GM21447 (cell line): ENCODE results near the gene BIN2.

Experiments
- ATAC-seq: cut with Tn5 transposase; IDR thresholded peaks from one replicate; pipeline ENCODE4 v1.9.1; 2021; ENCODE audit not compliant: unreplicated experiment

Gene BIN2

GRCh38 chr12:51323966-51324895 is at the start of gene BIN2:
Gene BIN2 (minus strand): TSS chr12:51324174. CDS start chr12:51324102, 72 bp downstream.
- ATAC-seq: peak; percentile 38

DNA sequence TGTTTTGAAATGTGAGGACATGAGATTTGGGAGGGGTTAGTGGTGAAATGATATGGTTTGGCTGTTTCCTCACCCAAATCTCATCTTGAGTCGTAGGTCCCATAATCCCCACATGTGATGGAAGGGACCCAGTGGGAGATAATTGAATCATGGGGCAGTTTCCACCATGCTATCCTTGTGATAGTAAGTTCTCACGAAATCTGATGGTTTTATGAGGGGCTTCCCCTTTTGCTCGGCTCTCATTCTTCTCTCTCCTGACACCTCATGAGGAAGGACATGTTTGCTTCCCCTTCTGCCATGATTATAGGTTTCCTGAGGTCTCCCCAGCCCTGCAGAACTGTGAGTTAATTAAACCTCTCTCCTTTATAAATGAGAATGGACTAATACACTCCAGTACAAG is 49.2 kb upstream of the BIN2 start:
- no peak for ATAC-seq

DNA sequence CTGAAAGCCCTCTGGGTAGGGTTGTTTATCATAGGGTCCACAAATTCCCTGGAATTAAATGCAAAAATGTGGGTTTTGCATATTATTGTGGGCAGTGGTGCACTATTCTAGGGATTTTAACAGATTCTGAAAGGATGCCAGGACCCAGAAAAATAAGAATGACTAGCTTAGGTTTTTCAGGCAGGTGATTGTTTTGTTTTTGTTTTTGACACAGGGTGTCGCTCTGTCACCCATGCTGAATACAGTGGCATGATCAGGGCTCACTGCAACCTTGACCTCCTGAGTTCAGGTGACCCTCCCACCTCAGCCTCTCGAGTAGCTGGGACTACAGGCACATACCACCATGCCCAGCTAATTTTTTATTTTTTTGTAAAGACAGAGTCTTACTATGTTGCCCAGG is 48.0 kb upstream of the BIN2 start:
- ATAC-seq: no peak

DNA sequence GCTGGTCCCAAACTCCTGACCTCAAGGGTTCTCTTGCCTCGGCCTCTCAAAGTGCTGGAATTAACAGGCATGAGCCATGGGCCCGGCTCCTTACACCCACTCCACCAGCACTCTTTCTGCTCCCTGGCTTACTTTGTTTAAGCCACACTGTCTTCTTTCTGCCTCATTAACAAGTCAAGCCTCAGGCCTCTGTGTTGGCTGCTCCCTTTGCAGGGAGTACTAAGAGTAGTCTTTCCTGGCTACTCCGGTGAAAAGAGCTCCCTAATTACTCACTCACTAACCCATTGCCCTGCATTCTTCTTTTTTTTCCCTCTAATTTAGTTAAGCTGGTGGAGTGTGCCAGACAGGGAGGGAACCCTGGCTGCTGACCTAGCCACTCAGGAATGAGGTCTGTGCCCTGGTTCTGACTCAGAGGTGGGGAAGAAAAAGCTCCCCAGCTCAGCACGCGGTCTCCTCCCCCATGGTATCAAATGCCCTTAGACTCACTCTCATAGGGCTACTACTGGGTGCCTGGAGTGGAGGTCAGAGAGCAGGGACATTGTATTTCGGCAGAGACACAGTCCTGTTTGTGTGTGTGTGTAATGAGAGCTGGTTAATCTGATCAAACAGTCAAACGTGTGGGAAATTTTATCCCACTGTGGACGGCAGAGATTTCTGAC is 47.5 kb upstream of the BIN2 start:
- ATAC-seq: no peak

DNA sequence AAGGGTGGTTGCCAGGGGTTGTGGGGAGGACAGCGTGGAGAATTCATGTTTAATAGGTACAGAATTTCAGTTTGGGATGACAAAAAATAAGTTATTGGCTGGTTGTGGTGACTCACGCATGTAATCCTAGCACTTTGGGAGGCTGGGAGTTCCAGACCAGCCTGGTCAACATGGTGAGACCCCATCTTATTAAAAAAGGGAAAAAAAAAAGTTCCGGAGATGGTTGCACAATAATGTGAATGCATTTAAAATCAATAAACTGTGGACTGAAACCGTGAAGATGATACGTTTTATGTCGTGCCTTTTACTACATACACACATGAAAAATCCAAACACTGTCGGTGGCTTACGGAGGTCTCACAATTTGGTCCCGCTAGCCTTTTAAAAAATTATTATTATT is 46.7 kb upstream of the BIN2 start:
- ATAC-seq: no peak

DNA sequence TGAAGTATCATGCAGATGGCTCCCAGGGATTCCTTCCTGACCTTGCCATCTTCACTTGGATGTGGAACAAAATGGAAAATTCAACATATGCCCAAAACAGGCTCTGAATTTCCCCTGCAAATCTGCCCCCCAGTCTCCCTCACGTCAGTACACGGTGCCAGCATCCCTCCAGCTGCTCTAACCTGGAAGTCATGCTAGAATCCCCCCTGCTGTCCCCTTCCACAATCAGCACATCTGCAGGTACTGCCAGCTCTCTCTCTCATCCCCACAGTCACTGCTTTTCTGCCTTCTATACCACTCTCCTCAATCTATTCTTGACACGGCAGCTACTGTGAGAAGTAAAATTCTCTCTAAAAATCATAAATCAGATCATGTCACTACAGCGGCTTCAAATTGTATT is 45.6 kb upstream of the BIN2 start:
- ATAC-seq: no peak

DNA sequence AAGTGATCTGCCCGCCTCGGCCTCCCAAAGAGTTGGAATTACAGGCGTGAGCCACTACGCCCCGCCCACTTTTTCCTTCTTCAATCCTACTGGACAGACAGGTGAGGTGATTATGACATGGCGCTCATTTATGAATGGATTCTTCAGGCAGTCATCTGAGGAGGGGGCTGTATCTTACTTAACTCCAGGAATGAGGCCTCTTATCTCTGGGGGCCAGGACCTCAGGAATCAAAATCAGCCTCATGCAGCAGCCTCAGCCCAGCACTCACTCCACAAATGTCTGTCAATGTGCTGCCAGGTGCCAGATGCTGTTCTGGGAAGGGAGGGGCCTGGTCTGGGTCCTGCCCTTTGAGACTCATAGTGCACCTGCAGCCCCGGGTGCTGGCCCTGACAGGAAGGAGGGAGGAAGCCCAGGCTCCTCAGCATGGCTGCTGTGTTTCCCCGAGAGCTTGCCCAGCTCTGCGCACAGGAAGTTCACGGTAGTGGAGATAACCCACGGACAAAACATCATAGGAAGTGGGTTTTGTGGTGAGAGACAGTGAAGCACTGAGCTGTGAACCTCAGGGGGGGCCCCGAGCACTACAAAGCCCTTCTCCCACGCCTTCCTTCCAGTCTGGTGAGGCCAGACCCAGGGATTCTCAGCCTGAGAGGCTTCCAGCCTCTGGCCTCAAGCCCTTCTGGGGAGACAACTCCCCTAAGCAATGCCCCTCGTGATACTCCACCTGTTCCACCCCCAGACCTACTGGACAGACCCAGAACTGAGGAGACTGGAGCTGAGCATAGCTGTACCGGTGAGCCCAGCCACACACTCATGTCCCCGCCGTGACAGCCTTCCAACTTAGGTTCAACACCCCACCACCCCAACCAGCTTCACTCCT is 44.9 kb upstream of the BIN2 start:
- peak; percentile 97 for ATAC-seq

DNA sequence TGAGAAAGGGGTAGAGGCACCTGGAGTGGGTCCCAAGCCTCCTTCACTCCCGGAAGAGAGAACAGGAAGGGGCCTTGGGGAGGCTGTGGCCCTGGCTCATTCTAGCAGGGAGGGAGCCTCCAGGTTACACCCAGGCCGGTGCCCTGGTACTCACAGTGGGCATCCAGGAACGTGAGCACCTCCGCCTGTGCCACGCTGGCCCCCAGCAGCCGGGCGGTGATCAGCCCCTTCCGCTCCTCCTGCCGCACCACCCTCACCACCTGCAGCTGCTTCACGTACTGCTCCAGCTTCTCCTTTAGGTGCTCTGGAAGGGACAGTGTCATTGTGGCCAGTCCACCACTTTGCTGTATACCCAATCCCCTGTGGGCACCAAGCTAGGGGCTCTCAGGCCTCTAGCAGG is 41.3 kb upstream of the BIN2 start:
- ATAC-seq: no peak

GRCh38 chr12:51364001-51364400 is 40.0 kb upstream of the BIN2 start:
- ATAC-seq: no peak

DNA sequence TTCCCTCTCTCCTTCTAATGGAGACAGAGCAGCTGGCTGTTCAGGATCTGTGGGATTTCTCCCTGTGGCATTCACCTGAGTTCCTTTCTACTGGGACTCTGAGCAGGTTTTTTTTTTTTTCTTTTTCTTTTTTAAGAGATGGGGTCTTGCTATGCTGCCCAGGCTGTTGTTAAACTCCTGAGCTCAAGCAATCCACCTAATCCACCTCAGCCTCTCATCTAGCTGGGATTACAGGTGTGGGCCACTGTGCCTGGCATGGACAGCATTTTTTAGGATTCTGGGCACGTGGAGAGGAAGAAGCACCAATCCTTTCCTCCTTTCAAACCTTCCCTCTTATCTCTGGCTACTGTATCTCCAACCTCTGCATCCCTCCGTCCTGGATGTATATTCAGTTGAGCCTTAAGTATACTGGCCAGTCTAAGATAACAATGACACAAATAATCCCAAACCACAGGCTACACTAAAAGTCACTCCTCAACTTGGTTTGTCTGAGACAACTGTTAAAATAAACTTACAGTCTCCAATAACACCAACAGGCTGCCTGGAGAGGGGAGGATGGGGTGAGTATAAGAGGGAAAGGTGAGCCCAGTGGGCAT is 38.9 kb upstream of the BIN2 start:
- no peak for ATAC-seq

DNA sequence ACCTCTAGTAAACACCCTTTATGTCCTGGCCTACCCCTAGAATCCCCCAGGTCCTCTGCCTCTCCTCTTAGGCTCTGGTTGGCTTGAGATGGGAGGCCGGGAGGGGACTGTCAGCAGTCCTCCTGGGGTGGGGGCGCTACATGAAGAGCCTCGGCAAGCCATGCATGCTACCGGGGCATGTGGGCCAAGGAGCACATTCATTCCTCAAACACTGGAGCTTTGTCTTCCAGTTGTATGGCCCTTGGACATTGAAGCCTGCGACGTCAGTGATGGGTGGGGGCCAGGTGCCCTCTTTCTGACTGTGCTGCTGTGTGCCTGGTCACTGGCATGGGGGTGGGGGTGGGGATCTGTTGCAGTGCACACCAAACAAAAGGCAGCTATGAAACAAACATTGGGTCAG is 38.3 kb upstream of the BIN2 start:
- no peak for ATAC-seq

- no peak for ATAC-seq
Measured at GRCh38 chr12:51361161-51362016, 37.4 kb upstream of the BIN2 start.

GRCh38 chr12:51360315-51360714 is 36.3 kb upstream of the BIN2 start:
- no peak for ATAC-seq

- no peak for ATAC-seq
Measured at GRCh38 chr12:51359851-51360250, 35.9 kb upstream of the BIN2 start.

- no peak for ATAC-seq
Measured at GRCh38 chr12:51358496-51358895, 34.5 kb upstream of the BIN2 start.

GRCh38 chr12:51357374-51358047 is 33.5 kb upstream of the BIN2 start:
- ATAC-seq: peak; percentile 55

DNA sequence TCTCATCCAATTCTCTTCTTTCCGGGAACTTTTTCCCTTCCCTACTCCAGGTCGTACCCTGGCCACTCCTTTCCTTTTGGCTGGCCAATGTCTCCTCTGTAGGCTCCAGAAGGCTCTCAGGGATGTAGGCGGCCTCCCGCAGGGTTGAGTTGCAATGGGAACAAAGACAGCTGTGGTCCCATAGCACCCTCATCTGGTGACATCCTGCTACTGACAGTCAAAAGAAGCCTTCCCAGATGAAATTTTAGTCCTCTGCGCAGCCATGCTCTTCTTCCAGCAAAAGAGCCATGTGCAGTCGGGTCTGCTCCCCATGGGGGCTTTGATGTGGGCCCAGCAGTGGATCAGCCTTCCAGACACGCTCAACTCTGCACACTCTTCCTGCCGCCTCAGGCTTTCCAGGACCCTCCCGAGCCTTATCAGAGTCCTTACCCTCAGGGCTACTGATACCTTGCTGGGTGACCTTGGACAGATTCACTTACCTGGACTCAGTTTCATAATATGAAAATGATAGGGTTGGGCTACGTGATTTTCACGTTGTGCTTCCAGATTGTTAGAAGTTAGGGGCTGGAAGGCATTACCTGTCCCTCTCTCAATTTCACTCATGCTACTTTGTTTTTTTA is 28.0 kb upstream of the BIN2 start:
- ATAC-seq: no peak

DNA sequence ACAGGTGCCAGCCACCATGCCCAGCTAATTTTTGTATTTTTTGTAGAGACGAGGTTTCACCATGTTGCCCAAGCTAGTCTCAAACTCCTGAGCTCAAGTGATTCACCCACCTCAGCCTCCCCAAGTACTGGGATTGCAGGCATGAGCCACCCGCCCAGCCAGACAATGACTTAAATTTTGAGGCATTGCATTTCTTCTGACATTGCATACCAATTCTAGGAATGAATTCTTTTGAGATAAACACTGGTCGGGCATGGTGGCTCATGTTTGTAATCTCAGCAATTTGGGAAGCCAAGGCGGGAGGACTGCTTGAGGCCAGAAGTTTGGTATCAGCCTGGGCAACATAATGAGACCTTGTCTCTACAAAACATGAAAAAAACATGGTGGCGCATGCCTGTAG is 25.1 kb upstream of the BIN2 start:
- no peak for ATAC-seq

DNA sequence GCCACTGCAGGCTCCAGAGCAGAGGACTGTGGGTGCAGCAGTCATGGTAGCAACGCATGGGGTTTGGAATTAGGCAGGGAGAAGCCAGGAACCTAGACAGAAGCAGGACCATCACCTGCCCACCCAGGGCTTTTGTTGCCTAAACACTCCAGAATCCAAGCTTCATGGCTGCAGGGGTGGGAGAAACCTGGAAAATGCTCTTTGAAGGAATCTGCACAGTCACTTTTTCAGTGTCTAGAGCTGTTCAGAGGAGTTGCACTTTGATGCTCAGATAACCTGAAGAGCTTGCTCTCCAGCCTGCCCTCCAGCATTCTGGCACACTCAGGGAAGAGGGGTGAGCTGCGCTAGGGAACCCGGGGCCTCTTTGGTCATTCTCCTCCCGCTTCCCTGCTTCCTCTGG is 24.1 kb upstream of the BIN2 start:
- no peak for ATAC-seq
